ENCODE measurements around the gene NOVA1.

The NOVA1 gene

GRCh38 chr14:26599291-26599690 lies 1.5 kb upstream of the NOVA1 start:
- peak overlapping the region; percentile 81 for H3K4me3 ChIP-seq (ENCODE audit: low read length)
- peaks cover 15% of the 10 kb centered on the region for H3K4me1 ChIP-seq (ENCODE audit: insufficient read depth, low read length)
- H3K27me3 ChIP-seq (ENCODE audit: insufficient read depth, low read length), result no peaks in the 10 kb centered on the region
- H3K36me3 ChIP-seq (ENCODE audit: insufficient read depth, low read length), result no peaks in the 10 kb centered on the region
- peak overlapping the region; percentile 64 for H2AFZ ChIP-seq (ENCODE audit: low read depth, low read length)
- no peaks in the 10 kb centered on the region for H3K9me3 ChIP-seq (ENCODE audit: low read length)

GRCh38 chr14:26598672-26599131 lies 869 bp upstream of the NOVA1 start:
- Histone ChIP-seq H3K9me3 (ENCODE audit: low read length) (no peaks in the 10 kb centered on the region), H3K4me3 (ENCODE audit: low read length) (peak overlapping the region; percentile 81), H3K36me3 (ENCODE audit: insufficient read depth, low read length) (no peaks in the 10 kb centered on the region), H3K27me3 (ENCODE audit: insufficient read depth, low read length) (no peaks in the 10 kb centered on the region), H3K4me1 (ENCODE audit: insufficient read depth, low read length) (peaks cover 21% of the 10 kb centered on the region), H2AFZ (ENCODE audit: low read depth, low read length) (peak overlapping the region; percentile 64)

- Histone ChIP-seq H3K4me3 (ENCODE audit: low read length) (peak overlapping the region; percentile 96), H2AFZ (ENCODE audit: low read depth, low read length) (peak overlapping the region; percentile 64), H3K27me3 (ENCODE audit: insufficient read depth, low read length) (no peaks in the 10 kb centered on the region), H3K9me3 (ENCODE audit: low read length) (no peaks in the 10 kb centered on the region), H3K36me3 (ENCODE audit: insufficient read depth, low read length) (no peaks in the 10 kb centered on the region), H3K4me1 (ENCODE audit: insufficient read depth, low read length) (peaks cover 25% of the 10 kb centered on the region)
These were observed 343 bp upstream of the NOVA1 start for GRCh38 chr14:26598081-26598671.

GRCh38 chr14:26597071-26597588 lies 703 bp downstream of the NOVA1 start:
- no peaks in the 10 kb centered on the region for H3K27me3 ChIP-seq (ENCODE audit: insufficient read depth, low read length)
- no peaks in the 10 kb centered on the region for H3K36me3 ChIP-seq (ENCODE audit: insufficient read depth, low read length)
- H3K4me3 ChIP-seq (ENCODE audit: low read length), result peak overlapping the region; percentile 96
- H2AFZ ChIP-seq (ENCODE audit: low read depth, low read length), result peak overlapping the region; percentile 24
- H3K9me3 ChIP-seq (ENCODE audit: low read length), result no peaks in the 10 kb centered on the region
- peaks cover 31% of the 10 kb centered on the region for H3K4me1 ChIP-seq (ENCODE audit: insufficient read depth, low read length)

- Histone ChIP-seq H3K36me3 (ENCODE audit: insufficient read depth, low read length) (no peaks in the 10 kb centered on the region), H2AFZ (ENCODE audit: low read depth, low read length) (peak overlapping the region; percentile 24), H3K4me1 (ENCODE audit: insufficient read depth, low read length) (peaks cover 32% of the 10 kb centered on the region), H3K4me3 (ENCODE audit: low read length) (peak overlapping the region; percentile 96), H3K9me3 (ENCODE audit: low read length) (no peaks in the 10 kb centered on the region), H3K27me3 (ENCODE audit: insufficient read depth, low read length) (no peaks in the 10 kb centered on the region)
These were observed 1.2 kb downstream of the NOVA1 start for GRCh38 chr14:26596543-26597061.

- Histone ChIP-seq H3K27me3 (ENCODE audit: insufficient read depth, low read length) (no peaks in the 10 kb centered on the region), H3K4me3 (ENCODE audit: low read length) (peak overlapping the region; percentile 96), H3K4me1 (ENCODE audit: insufficient read depth, low read length) (peaks cover 32% of the 10 kb centered on the region), H2AFZ (ENCODE audit: low read depth, low read length) (peak overlapping the region; percentile 24), H3K9me3 (ENCODE audit: low read length) (no peaks in the 10 kb centered on the region), H3K36me3 (ENCODE audit: insufficient read depth, low read length) (no peaks in the 10 kb centered on the region)
These were observed 1.8 kb downstream of the NOVA1 start for GRCh38 chr14:26595926-26596542.

- Histone ChIP-seq H3K27me3 (ENCODE audit: insufficient read depth, low read length) (no peaks in the 10 kb centered on the region), H3K4me1 (ENCODE audit: insufficient read depth, low read length) (peaks cover 34% of the 10 kb centered on the region), H3K36me3 (ENCODE audit: insufficient read depth, low read length) (no peaks in the 10 kb centered on the region), H2AFZ (ENCODE audit: low read depth, low read length) (no peak overlapping the region), H3K9me3 (ENCODE audit: low read length) (no peaks in the 10 kb centered on the region), H3K4me3 (ENCODE audit: low read length) (peak overlapping the region; percentile 96)
These were observed 2.9 kb downstream of the NOVA1 start for GRCh38 chr14:26594756-26595545.

- no peaks in the 10 kb centered on the region for H3K27me3 ChIP-seq (ENCODE audit: insufficient read depth, low read length)
- H3K4me3 ChIP-seq (ENCODE audit: low read length), result peak overlapping the region; percentile 96
- peaks cover 34% of the 10 kb centered on the region for H3K4me1 ChIP-seq (ENCODE audit: insufficient read depth, low read length)
- H3K9me3 ChIP-seq (ENCODE audit: low read length), result no peaks in the 10 kb centered on the region
- no peaks in the 10 kb centered on the region for H3K36me3 ChIP-seq (ENCODE audit: insufficient read depth, low read length)
- H2AFZ ChIP-seq (ENCODE audit: low read depth, low read length), result no peak overlapping the region
These were observed 3.7 kb downstream of the NOVA1 start for GRCh38 chr14:26594148-26594547.

GRCh38 chr14:26593357-26593756 lies 4.5 kb downstream of the NOVA1 start:
- Histone ChIP-seq H3K36me3 (ENCODE audit: insufficient read depth, low read length) (peaks cover under 1% of the 10 kb centered on the region), H3K9me3 (ENCODE audit: low read length) (no peaks in the 10 kb centered on the region), H3K27me3 (ENCODE audit: insufficient read depth, low read length) (no peaks in the 10 kb centered on the region), H3K4me3 (ENCODE audit: low read length) (peak overlapping the region; percentile 96), H3K4me1 (ENCODE audit: insufficient read depth, low read length) (peaks cover 32% of the 10 kb centered on the region), H2AFZ (ENCODE audit: low read depth, low read length) (no peak overlapping the region)

- no peaks in the 10 kb centered on the region for H3K9me3 ChIP-seq (ENCODE audit: low read length)
- H3K27me3 ChIP-seq (ENCODE audit: insufficient read depth, low read length), result no peaks in the 10 kb centered on the region
- H3K4me3 ChIP-seq (ENCODE audit: low read length), result no peak overlapping the region
- no peak overlapping the region for H2AFZ ChIP-seq (ENCODE audit: low read depth, low read length)
- peaks cover 26% of the 10 kb centered on the region for H3K4me1 ChIP-seq (ENCODE audit: insufficient read depth, low read length)
- peaks cover 13% of the 10 kb centered on the region for H3K36me3 ChIP-seq (ENCODE audit: insufficient read depth, low read length)
These were observed 7.9 kb downstream of the NOVA1 start for GRCh38 chr14:26589925-26590324.

GRCh38 chr14:26577711-26578110 lies 20.1 kb downstream of the NOVA1 start:
- no peaks in the 10 kb centered on the region for H3K9me3 ChIP-seq (ENCODE audit: low read length)

GRCh38 chr14:26554069-26554772 lies 43.6 kb downstream of the NOVA1 start:
- Histone ChIP-seq H3K27me3 (ENCODE audit: insufficient read depth, low read length) (no peaks in the 10 kb centered on the region), H3K36me3 (ENCODE audit: insufficient read depth, low read length) (no peaks in the 10 kb centered on the region), H3K4me3 (ENCODE audit: low read length) (no peak overlapping the region), H3K4me1 (ENCODE audit: insufficient read depth, low read length) (no peaks in the 10 kb centered on the region), H2AFZ (ENCODE audit: low read depth, low read length) (no peak overlapping the region), H3K9me3 (ENCODE audit: low read length) (no peaks in the 10 kb centered on the region)

More at GRCh38 chr14:26577711-26578110, 20.1 kb downstream of the NOVA1 start:
- Histone ChIP-seq H2AFZ (ENCODE audit: low read depth, low read length) (no peak overlapping the region), H3K36me3 (ENCODE audit: insufficient read depth, low read length) (peaks cover 1% of the 10 kb centered on the region), H3K4me3 (ENCODE audit: low read length) (no peak overlapping the region), H3K4me1 (ENCODE audit: insufficient read depth, low read length) (no peaks in the 10 kb centered on the region), H3K27me3 (ENCODE audit: insufficient read depth, low read length) (no peaks in the 10 kb centered on the region)

Measured in neuron (in vitro differentiated cells).